Endothelial cell of umbilical vein (primary cell): Measurements from ENCODE around the gene CDH23. TPM values are rescaled to one million over a fixed set of nuclear protein-coding genes. Genes with fewer than 3 reads are reported as not detected.

Source experiments
- BruUV-seq: library from RNA; stranded (reverse); fragments of 400-500 nt; replicated peaks from 2 replicates; lab custom pipeline; 2021; lab: Mats Ljungman, UMichigan
- CTCF ChIA-PET: fragments of 300-600, 350-600 bp; sonication (Branson Sonifier 250); formaldehyde crosslinking; loops from one replicate; lab custom pipeline; 2021; ENCODE audit warnings: antibody characterized with exemption, inconsistent platforms; lab: Charles Lee
- POLR2A ChIA-PET: fragments of 300-600, 350-600 bp; sonication (Branson Sonifier 250); formaldehyde crosslinking; loops from one replicate; lab custom pipeline; 2021; ENCODE audit warnings: antibody characterized with exemption, inconsistent platforms; lab: Charles Lee
- DNase-seq: peaks from one replicate; pipeline ENCODE4 v3.0.0-alpha.2; 2011; ENCODE audit warnings: low read depth, low spot score
- FAIRE-seq: peaks from 2 replicates; lab custom pipeline; 2011; peaks lifted over from hg19 to GRCh38; lab: Jason Lieb, UNC
- H2AFZ ChIP-seq: 2 replicates; pipeline ENCODE4 v1.6.0; 2012; ENCODE audit warnings: low read depth, low read length, control low read depth, inconsistent platforms
- H3K27ac ChIP-seq: 2 replicates; pipeline ENCODE4 v1.5.1; 2011; ENCODE audit warnings: low read depth, mild to moderate bottlenecking, control low read depth, low read length, moderate library complexity; ENCODE audit not compliant: insufficient read depth
- H3K27me3 ChIP-seq, 2 experiments: 2 replicates each; pipeline versions ENCODE4 v1.6.0 to v1.6.1; 2011; ENCODE audit warnings: low read length in 2 of 2, mixed read lengths in 1 of 2; ENCODE audit not compliant: control insufficient read depth in 2 of 2, insufficient read depth in 2 of 2
- H3K36me3 ChIP-seq, 2 experiments: 2 replicates in 1 of 2; 3 replicates in 1 of 2; pipeline ENCODE4 v1.5.1; 2011; ENCODE audit warnings: low read length in 2 of 2, mild to moderate bottlenecking in 1 of 2, moderate library complexity in 1 of 2; ENCODE audit not compliant: control insufficient read depth in 2 of 2, insufficient read depth in 2 of 2; ENCODE audit errors: extremely low read depth in 1 of 2
- H3K4me1 ChIP-seq: 3 replicates; pipeline ENCODE4 v1.5.1; 2011; ENCODE audit warnings: mild to moderate bottlenecking, low read length; ENCODE audit not compliant: control insufficient read depth, insufficient read depth; ENCODE audit errors: extremely low read depth
- H3K4me2 ChIP-seq: 2 replicates; pipeline ENCODE4 v1.6.1; 2011; ENCODE audit warnings: low read length, control low read depth, mixed read lengths; ENCODE audit not compliant: insufficient read depth
- H3K4me3 ChIP-seq, 3 experiments: fragments of 200-600 bp in 1 of 3; sonication (generic), shearing (Covaris generic) in 1 of 3; replicated peaks in 1 of 3; 2 replicates each; pipeline ENCODE4 v1.5.1; 2011 to 2016; ENCODE audit warnings: control low read depth in 3 of 3, low read length in 3 of 3, mild to moderate bottlenecking in 2 of 3, inconsistent platforms in 1 of 3, low read depth in 1 of 3, moderate library complexity in 1 of 3; ENCODE audit not compliant: insufficient read depth in 1 of 3
- H3K79me2 ChIP-seq: 2 replicates; pipeline ENCODE4 v1.6.0; 2012; ENCODE audit warnings: low read length, inconsistent platforms; ENCODE audit not compliant: control insufficient read depth, insufficient read depth
- H3K9ac ChIP-seq: replicated peaks from 2 replicates; pipeline ENCODE3; 2011; ENCODE audit warnings: low read length, control low read depth; ENCODE audit not compliant: insufficient read depth; ENCODE audit errors: extremely low read depth
- H3K9me1 ChIP-seq: replicated peaks from 3 replicates; pipeline ENCODE4 v1.6.0; 2011; ENCODE audit warnings: mild to moderate bottlenecking, low read length; ENCODE audit not compliant: control insufficient read depth, insufficient read depth; ENCODE audit errors: extremely low read depth
- H3K9me3 ChIP-seq: replicated peaks from 2 replicates; pipeline ENCODE4 v1.5.1; 2012; ENCODE audit warnings: low read length, inconsistent platforms; ENCODE audit not compliant: control insufficient read depth, insufficient read depth
- H4K20me1 ChIP-seq: replicated peaks from 2 replicates; pipeline ENCODE3; 2011; ENCODE audit warnings: mild to moderate bottlenecking, low read length; ENCODE audit not compliant: control insufficient read depth, insufficient read depth; ENCODE audit errors: extremely low read depth
- CTCF ChIP-seq, 2 donors: IDR thresholded peaks; 1 replicate in 1 of 2; 2 replicates in 1 of 2; pipeline ENCODE4 v1.5.1; 2011; ENCODE audit warnings: low read length in 2 of 2, mild to moderate bottlenecking in 2 of 2, moderate library complexity in 2 of 2, control low read depth in 1 of 2, inconsistent platforms in 1 of 2, low read depth in 1 of 2; ENCODE audit not compliant: insufficient read depth in 1 of 2; ENCODE audit errors: extremely low read depth in 1 of 2
- EZH2 ChIP-seq: IDR thresholded peaks from 2 replicates; pipeline ENCODE4 v1.6.1; 2012; ENCODE audit warnings: borderline replicate concordance, low read depth, mild to moderate bottlenecking, moderate library complexity, low read length, inconsistent platforms; ENCODE audit not compliant: severe bottlenecking
- FOS ChIP-seq: IDR thresholded peaks from 2 replicates; pipeline ENCODE4 v1.6.1; 2011; ENCODE audit warnings: mild to moderate bottlenecking, low read length, moderate library complexity, borderline replicate concordance; ENCODE audit not compliant: insufficient read depth
- GATA2 ChIP-seq: IDR thresholded peaks from 2 replicates; pipeline ENCODE4 v1.7.0; 2011; ENCODE audit warnings: low read depth, mild to moderate bottlenecking, moderate library complexity, mixed read lengths, low read length; ENCODE audit not compliant: insufficient read length, insufficient read depth
- JUN ChIP-seq: IDR thresholded peaks from 2 replicates; pipeline ENCODE4 v1.6.1; 2011; ENCODE audit warnings: borderline replicate concordance, low read depth; ENCODE audit not compliant: insufficient read length, insufficient read depth
- MYC ChIP-seq: IDR thresholded peaks from one replicate; pipeline ENCODE4 v1.6.1; 2011; ENCODE audit warnings: mild to moderate bottlenecking, low read depth, low read length
- POLR2A ChIP-seq: IDR thresholded peaks from 2 replicates; pipeline ENCODE4 v1.6.1; 2012; ENCODE audit warnings: low read depth, mild to moderate bottlenecking, control low read depth, low read length
- POLR2AphosphoS5 ChIP-seq: IDR thresholded peaks from 2 replicates; pipeline ENCODE4 v1.6.1; 2012; ENCODE audit warnings: low read depth, mild to moderate bottlenecking, control low read depth, low read length, moderate library complexity; ENCODE audit not compliant: insufficient read depth
- dilution Hi-C: fragments of 300-500 bp; cut with MboI; formaldehyde crosslinking; loops from one replicate; pipeline ENCODE4 v1.15.0; 2019; ENCODE audit warnings: low sequenced_read_pairs; ENCODE audit not compliant: extremely low pct_ligation_motif_present
- intact Hi-C: fragments of 100-400 bp; cut with micrococcal nuclease; formaldehyde crosslinking; loops from one replicate; pipeline ENCODE4 v1.10.0; 2022
- polyA plus RNA-seq, 4 experiments: library from polyadenylated mRNA; depleted of rRNA in 3 of 4; stranded (reverse) in 3 of 4; unstranded in 1 of 4; fragments of >200 nt; gene quantifications; 2 replicates each; pipeline versions ENCODE4 v1.2.1 to v1.2.3, GENCODE V29; 2011 to 2012; ENCODE audit warnings: missing spikeins in 1 of 4
- total RNA-seq: library from RNA; stranded (reverse); gene quantifications from 2 replicates; pipeline ENCODE4 v1.2.3, GENCODE V29; 2021
- TF ChIP-seq, protein P1 (sequence below): IDR thresholded peaks from 2 replicates; pipeline ENCODE4 v1.6.1; 2011; ENCODE audit not compliant: insufficient read depth, insufficient read length

The CDH23 gene
- total and polyA plus RNA-seq, 2 donors (not counting 3 experiments of a cell fraction or from before 2014, with no cell fraction given) = not detected

GRCh38 chr10:71618176-71618575, 221.5 kb downstream of the CDH23 start:
- no peaks in the 10 kb centered on the region for H3K79me2 ChIP-seq
- H2AFZ ChIP-seq = no peak overlapping the region
- ChIA-PET POLR2A (no interaction called here), CTCF (interaction anchor here (2.9 kb wide), 1 partner anchor 8 kb away, joined by 10 read pairs; no protein-coding TSS in a partner anchor)
- BruUV-seq = no TSS peak
- no peak for DNase-seq
- no peak overlapping the region for H3K4me3 ChIP-seq
- TF ChIP-seq GATA2 (no peak), FOS (no peak), JUN (no peak), EZH2 (no peak), POLR2AphosphoS5 (no peak), CTCF (IDR thresholded peaks at IDR 0.05; ENCODE audit: extremely low read depth in 1 of 2, insufficient read depth in 1 of 2, low read depth in 1 of 2, low read length in 2 of 2) (no peak), POLR2A (no peak), MYC (no peak)
- TF ChIP-seq, protein P1, sequence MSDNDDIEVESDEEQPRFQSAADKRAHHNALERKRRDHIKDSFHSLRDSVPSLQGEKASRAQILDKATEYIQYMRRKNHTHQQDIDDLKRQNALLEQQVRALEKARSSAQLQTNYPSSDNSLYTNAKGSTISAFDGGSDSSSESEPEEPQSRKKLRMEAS = no peak
- no peaks in the 10 kb centered on the region for H3K9me3 ChIP-seq
- no peak overlapping the region for H3K9ac ChIP-seq
- no peaks in the 10 kb centered on the region for H3K9me1 ChIP-seq
- H3K4me2 ChIP-seq = no peak overlapping the region
- FAIRE-seq = no peak
- no peak overlapping the region for H3K27ac ChIP-seq
- no peaks in the 10 kb centered on the region for H3K36me3 ChIP-seq
- H4K20me1 ChIP-seq = no peaks in the 10 kb centered on the region
- no peaks in the 10 kb centered on the region for H3K27me3 ChIP-seq
- intact Hi-C loops = no loop called here
- H3K4me1 ChIP-seq = peaks cover 6% of the 10 kb centered on the region
- dilution Hi-C loops = no loop called here
